Right lobe of liver (tissue), 4 donors: ENCODE data around the gene PSMG3.

Experiments used
- CTCF ChIP-seq, 4 donors: fragments of 200-600 bp in 3 of 4; fragments of 450-650 bp in 1 of 4; IDR thresholded peaks; one replicate each; pipeline versions ENCODE4 v1.5.1 to v1.8.0; 2016 to 2022; ENCODE audit warnings: antibody characterized with exemption in 4 of 4, mild to moderate bottlenecking in 2 of 4
- POLR2A ChIP-seq: fragments of 450-650 bp; IDR thresholded peaks from one replicate; pipeline ENCODE4 v1.6.1; 2017; ENCODE audit warnings: antibody characterized with exemption, mild to moderate bottlenecking
- donor health status: DM: no; HTN: no; CAD: no.
- donor health status: DM: no; HTN: no; CAD: no.
- donor health status: DM: no; HTN: yes; CAD: no.

GRCh38 chr7:1557006-1557405 is 12.8 kb downstream of the PSMG3 start:
- TF ChIP-seq CTCF (IDR thresholded peaks at IDR 0.05) (no peak), POLR2A (no peak)
